ENCODE data around the gene RHNO1. TPM values are rescaled to one million over a fixed set of nuclear protein-coding genes. Genes with fewer than 3 reads are reported as not detected.
A peak's percentile ranks its signal among the peaks of the same experiment; 100 is the strongest.

The RHNO1 gene
- total RNA-seq, 1 donor from 2014 or later = 21.9 TPM

DNA sequence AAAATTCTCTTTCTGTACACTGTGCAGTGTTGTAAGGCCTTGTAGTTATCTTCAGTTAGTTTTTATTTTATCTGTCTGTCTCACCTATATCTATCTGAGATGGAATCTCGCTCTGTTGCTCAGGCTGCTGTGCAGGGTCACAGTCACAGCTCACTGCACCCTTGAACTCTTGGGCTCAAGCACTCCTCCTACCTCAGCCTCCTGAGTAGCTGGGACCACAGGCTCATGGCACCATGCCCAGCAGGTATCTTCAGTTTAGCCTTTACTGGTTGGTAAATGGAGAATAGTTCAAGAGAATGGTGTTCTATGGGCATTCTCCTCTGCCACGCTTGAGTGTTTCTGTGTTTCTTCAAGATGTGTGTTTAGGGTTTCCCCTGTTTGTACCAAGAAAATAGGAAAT, 27.2 kb downstream of the RHNO1 start:
- ATAC-seq = no peak

DNA sequence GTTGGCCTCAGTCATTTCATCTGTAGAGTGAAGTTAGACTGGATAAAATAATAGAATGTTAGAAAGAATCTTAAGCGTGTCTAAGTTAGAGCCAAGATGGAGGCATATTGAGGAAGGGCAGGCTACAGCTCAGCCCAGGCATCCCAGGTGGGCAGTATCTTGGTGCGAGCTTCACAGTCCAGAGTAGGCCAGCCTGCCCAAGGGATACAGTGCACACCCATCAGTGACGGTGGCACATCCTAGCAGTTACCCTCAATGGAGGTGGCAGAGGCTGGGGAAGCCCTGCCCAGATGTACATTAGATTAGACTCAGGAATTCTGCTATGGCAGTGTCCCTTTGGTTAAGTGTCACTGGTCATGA, 35.2 kb downstream of the RHNO1 start:
- ATAC-seq = no peak

DNA sequence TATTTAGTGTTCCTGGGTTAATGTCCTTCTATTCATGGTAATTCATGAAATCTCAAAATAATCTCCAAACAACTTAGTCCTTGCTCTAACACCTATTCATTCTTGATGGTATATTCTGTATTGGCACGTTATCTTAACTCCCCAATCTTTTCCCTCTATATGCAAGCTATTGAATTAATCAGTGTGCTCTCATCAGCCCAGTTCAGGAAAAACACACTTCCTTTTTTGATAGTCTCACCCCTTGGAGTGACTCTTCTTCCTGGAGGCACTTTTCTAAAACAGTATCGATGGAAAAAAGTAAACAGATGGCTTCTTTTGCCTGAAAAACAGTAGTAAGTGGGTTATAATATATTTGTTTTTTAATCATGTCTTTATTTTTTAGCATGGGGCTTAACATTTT, 42.2 kb downstream of the RHNO1 start:
- ATAC-seq = no peak

DNA sequence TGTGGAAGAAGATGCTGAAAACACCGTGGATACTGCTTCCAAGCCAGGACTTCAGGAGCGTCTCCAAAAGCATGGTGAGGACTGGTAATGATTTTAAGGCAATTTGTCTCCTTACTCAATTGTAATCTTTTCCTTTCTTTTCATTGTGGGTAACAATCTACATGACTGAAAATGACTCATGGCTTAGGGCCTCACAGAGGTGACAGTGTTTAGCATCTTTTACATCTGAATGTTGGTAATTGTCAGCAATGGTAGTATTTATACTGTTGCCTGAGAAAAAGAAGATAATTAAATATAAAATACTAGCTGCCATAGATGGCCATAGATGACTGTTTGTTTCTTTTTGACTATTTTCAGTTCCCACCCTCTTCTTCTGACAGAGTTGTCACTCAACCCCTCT, 45.3 kb downstream of the RHNO1 start:
- no peak for ATAC-seq

- ATAC-seq = no peak
Measured at GRCh38 chr12:2923057-2923456, 46.0 kb downstream of the RHNO1 start.

DNA sequence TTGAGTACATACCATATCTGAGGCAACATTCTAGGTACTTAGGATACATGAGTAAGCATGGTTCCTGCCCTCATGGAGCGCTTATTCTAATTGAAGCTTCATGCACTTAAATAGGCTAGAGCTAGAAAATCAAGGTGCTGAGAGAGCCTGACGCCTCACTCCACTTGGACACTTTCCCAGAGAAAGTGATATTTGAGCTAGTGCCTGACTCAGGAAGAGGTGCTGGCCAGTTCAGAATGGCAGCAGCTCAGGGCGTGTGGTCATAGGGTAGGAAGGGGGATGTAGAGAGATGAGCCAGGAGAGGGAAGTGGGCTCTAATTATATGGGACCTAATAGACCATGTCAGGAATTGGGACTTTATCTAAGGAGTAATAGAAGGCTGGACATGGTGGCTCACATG, 47.0 kb downstream of the RHNO1 start:
- ATAC-seq = no peak

DNA sequence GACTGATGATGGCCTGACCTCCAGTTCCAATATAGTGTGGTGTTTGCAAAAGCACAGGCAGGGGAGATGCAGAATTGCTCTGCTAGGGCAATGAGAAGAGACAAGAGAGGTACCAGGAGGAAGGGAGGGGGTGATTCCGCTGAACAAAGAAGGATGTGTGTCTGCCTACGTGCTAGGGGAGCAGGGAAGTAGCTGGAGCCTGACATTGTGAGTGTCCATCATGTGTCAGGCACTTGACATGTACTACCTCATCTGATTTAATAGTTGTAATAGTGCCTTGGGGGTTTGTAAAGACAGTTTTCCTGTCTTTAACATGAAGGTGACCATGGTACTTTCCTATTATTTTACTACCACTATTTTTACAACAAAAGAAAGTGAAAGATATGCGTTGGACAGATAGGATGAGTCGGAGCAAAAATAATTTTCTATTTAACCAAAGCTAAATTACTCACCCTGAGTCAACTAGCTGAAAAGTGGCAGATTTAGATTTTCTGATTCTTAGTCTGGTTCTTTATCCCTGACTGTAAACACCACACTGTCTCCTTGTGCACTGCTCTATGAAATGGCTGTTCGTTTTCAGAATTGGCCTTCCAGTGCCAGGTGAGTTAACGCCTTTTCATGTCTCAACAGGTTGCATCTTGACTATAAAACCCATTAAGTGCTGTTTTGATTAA, 48.4 kb downstream of the RHNO1 start:
- ATAC-seq = peak; percentile 59

- ATAC-seq = no peak
Measured at GRCh38 chr12:2930865-2931264, 53.8 kb downstream of the RHNO1 start.

- no peak for ATAC-seq
Measured at GRCh38 chr12:2933586-2933985, 56.6 kb downstream of the RHNO1 start.

GRCh38 chr12:2934371-2934770, 57.3 kb downstream of the RHNO1 start:
- no peak for ATAC-seq

DNA sequence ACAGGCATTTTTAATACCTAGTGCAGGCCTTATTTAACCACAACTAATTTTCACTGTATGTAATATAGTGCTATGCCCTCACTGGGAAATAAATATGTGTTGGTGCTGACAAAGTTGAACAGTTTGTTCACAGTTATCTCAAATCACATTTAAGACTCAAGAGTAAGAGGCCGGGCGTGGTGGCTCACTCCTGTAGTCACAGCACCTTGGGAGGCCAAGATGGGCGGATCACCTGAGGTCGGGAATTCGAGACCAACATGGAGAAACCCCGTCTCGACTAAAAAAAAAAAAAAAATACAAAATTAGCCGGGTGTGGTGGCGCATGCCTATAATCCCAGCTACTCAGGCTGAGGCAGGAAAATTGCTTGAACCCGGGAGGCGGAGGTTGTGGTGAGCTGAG, 59.3 kb downstream of the RHNO1 start:
- ATAC-seq = no peak

GRCh38 chr12:2937500-2937899, 60.5 kb downstream of the RHNO1 start:
- no peak for ATAC-seq

Other genes starting within 250 kb of the RHNO1 start
- gene FKBP4, start 82.3 kb upstream of the RHNO1 start, total RNA-seq = 83.4 TPM
- gene ITFG2, start 64.6 kb upstream of the RHNO1 start, total RNA-seq = 17.8 TPM
- 0.08 TPM for gene NRIP2, start 42.2 kb upstream of the RHNO1 start, total RNA-seq
- gene TEX52, start 20.2 kb upstream of the RHNO1 start, total RNA-seq = not detected
- 31.2 TPM for gene FOXM1, start within 50 bp of the RHNO1 start, total RNA-seq
- gene TULP3, start 13.7 kb downstream of the RHNO1 start, total RNA-seq = 15.8 TPM
- 11.0 TPM for gene TEAD4, start 82.2 kb downstream of the RHNO1 start, total RNA-seq
- 15.9 TPM for gene TSPAN9, start 200.2 kb downstream of the RHNO1 start, total RNA-seq

Data from esophagus mucosa (tissue), 1 donor.